K562 (cell line): ENCODE measurements around the gene SLC38A11.

Experiments used
- BCL6 ChIP-seq: fragments of 250-450 bp; sonication (Bioruptor Pico); IDR thresholded peaks from 2 replicates; pipeline ENCODE4 v1.4.0; 2020
- ETV5 ChIP-seq: sonication (generic); formaldehyde crosslinking; IDR thresholded peaks from 2 replicates; pipeline ENCODE4 v1.4.0; 2020; ENCODE audit warnings: low read depth, mild to moderate bottlenecking, missing genetic modification reagents
- GTF2F1 ChIP-seq: IDR thresholded peaks from 2 replicates; pipeline ENCODE4 v1.6.1; 2011; ENCODE audit warnings: low read depth, low read length, improper control_type of control experiment
- RNF2 ChIP-seq: sonication (generic); IDR thresholded peaks from 2 replicates; pipeline ENCODE4 v1.6.1; 2016
- ZNF174 ChIP-seq: fragments of 250-450 bp; sonication (Bioruptor Pico); IDR thresholded peaks from 2 replicates; pipeline ENCODE4 v1.4.0; 2020; ENCODE audit warnings: mild to moderate bottlenecking
- ZNF778 ChIP-seq: fragments of 450-650 bp; formaldehyde crosslinking; IDR thresholded peaks from 2 replicates; pipeline ENCODE4 v1.4.0; 2020; ENCODE audit warnings: mild to moderate bottlenecking, moderate library complexity
- TF ChIP-seq, protein P1 (sequence below), 3 experiments: IDR thresholded peaks in 2 of 3; conservative IDR thresholded peaks in 1 of 3; 2 replicates each; pipeline ENCODE4 v1.5.1; 2011 to 2012; ENCODE audit warnings: low read length in 3 of 3, mild to moderate bottlenecking in 3 of 3, control low read depth in 2 of 3, improper control_type of control experiment in 1 of 3, inconsistent platforms in 1 of 3, low read depth in 1 of 3, mixed read lengths in 1 of 3, moderate library complexity in 1 of 3; ENCODE audit not compliant: insufficient read depth in 2 of 3
- TF ChIP-seq, protein P2 (sequence below): sonication (generic); formaldehyde crosslinking; IDR thresholded peaks from 2 replicates; pipeline ENCODE4 v1.8.1; 2022; ENCODE audit warnings: missing genetic modification reagents
- TF ChIP-seq, protein P3 (sequence below): fragments of 250-450 bp; sonication (Bioruptor Pico); IDR thresholded peaks from 2 replicates; pipeline ENCODE4 v1.5.0; 2021; ENCODE audit warnings: mild to moderate bottlenecking, borderline replicate concordance
- TF ChIP-seq, protein P4 (sequence below), 2 experiments: fragments of 450-650 bp; formaldehyde crosslinking in 1 of 2; IDR thresholded peaks; 2 replicates each; pipeline versions ENCODE4 v1.4.0 to v1.6.1; 2014 to 2020; ENCODE audit warnings: mild to moderate bottlenecking in 2 of 2, borderline replicate concordance in 1 of 2, low read depth in 1 of 2

DNA sequence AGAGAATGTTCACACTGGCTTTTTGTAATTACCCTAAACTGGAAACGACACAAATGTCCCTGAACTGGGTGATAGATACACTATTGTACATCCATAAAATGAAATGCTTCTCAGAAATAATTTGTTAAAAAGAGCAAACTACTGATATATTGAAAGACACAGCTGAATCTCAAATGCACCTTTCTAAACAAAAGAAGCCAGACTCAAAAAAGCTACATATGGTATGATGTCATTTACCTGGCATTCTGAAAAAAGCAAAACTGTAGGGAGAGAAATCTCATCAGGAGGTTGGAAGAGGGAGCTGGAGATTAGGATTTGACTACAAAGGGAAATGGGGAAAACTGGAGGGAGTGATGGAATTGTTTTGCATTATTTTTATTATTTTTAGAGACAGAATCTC is 12.0 kb downstream of the SLC38A11 start:
- TF ChIP-seq ZNF174 (CRISPR knock-in tag) (no peak), ZNF778 (CRISPR knock-in tag) (no peak), ETV5 (CRISPR knock-in tag) (no peak), BCL6 (CRISPR knock-in tag) (no peak), GTF2F1 (no peak), RNF2 (no peak)
- TF ChIP-seq, protein P1, sequence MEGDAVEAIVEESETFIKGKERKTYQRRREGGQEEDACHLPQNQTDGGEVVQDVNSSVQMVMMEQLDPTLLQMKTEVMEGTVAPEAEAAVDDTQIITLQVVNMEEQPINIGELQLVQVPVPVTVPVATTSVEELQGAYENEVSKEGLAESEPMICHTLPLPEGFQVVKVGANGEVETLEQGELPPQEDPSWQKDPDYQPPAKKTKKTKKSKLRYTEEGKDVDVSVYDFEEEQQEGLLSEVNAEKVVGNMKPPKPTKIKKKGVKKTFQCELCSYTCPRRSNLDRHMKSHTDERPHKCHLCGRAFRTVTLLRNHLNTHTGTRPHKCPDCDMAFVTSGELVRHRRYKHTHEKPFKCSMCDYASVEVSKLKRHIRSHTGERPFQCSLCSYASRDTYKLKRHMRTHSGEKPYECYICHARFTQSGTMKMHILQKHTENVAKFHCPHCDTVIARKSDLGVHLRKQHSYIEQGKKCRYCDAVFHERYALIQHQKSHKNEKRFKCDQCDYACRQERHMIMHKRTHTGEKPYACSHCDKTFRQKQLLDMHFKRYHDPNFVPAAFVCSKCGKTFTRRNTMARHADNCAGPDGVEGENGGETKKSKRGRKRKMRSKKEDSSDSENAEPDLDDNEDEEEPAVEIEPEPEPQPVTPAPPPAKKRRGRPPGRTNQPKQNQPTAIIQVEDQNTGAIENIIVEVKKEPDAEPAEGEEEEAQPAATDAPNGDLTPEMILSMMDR (IDR thresholded peaks at IDR 0.05 in 2 of 3, conservative IDR thresholded peaks at IDR 0.05 in 1 of 3; ENCODE audit: insufficient read depth in 2 of 3, low read depth in 1 of 3, low read length in 3 of 3) = no peak
- TF ChIP-seq, protein P2, sequence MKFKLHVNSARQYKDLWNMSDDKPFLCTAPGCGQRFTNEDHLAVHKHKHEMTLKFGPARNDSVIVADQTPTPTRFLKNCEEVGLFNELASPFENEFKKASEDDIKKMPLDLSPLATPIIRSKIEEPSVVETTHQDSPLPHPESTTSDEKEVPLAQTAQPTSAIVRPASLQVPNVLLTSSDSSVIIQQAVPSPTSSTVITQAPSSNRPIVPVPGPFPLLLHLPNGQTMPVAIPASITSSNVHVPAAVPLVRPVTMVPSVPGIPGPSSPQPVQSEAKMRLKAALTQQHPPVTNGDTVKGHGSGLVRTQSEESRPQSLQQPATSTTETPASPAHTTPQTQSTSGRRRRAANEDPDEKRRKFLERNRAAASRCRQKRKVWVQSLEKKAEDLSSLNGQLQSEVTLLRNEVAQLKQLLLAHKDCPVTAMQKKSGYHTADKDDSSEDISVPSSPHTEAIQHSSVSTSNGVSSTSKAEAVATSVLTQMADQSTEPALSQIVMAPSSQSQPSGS = no peak
- TF ChIP-seq, protein P3, sequence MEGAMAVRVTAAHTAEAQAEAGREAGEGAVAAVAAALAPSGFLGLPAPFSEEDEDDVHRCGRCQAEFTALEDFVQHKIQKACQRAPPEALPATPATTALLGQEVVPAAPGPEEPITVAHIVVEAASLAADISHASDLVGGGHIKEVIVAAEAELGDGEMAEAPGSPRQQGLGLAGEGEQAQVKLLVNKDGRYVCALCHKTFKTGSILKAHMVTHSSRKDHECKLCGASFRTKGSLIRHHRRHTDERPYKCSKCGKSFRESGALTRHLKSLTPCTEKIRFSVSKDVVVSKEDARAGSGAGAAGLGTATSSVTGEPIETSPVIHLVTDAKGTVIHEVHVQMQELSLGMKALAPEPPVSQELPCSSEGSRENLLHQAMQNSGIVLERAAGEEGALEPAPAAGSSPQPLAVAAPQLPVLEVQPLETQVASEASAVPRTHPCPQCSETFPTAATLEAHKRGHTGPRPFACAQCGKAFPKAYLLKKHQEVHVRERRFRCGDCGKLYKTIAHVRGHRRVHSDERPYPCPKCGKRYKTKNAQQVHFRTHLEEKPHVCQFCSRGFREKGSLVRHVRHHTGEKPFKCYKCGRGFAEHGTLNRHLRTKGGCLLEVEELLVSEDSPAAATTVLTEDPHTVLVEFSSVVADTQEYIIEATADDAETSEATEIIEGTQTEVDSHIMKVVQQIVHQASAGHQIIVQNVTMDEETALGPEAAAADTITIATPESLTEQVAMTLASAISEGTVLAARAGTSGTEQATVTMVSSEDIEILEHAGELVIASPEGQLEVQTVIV (CRISPR knock-in tag) = no peak
- TF ChIP-seq, protein P4, sequence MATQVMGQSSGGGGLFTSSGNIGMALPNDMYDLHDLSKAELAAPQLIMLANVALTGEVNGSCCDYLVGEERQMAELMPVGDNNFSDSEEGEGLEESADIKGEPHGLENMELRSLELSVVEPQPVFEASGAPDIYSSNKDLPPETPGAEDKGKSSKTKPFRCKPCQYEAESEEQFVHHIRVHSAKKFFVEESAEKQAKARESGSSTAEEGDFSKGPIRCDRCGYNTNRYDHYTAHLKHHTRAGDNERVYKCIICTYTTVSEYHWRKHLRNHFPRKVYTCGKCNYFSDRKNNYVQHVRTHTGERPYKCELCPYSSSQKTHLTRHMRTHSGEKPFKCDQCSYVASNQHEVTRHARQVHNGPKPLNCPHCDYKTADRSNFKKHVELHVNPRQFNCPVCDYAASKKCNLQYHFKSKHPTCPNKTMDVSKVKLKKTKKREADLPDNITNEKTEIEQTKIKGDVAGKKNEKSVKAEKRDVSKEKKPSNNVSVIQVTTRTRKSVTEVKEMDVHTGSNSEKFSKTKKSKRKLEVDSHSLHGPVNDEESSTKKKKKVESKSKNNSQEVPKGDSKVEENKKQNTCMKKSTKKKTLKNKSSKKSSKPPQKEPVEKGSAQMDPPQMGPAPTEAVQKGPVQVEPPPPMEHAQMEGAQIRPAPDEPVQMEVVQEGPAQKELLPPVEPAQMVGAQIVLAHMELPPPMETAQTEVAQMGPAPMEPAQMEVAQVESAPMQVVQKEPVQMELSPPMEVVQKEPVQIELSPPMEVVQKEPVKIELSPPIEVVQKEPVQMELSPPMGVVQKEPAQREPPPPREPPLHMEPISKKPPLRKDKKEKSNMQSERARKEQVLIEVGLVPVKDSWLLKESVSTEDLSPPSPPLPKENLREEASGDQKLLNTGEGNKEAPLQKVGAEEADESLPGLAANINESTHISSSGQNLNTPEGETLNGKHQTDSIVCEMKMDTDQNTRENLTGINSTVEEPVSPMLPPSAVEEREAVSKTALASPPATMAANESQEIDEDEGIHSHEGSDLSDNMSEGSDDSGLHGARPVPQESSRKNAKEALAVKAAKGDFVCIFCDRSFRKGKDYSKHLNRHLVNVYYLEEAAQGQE (IDR thresholded peaks at IDR 0.05; ENCODE audit: borderline replicate concordance) = no peak
- TF ChIP-seq, protein P4 (CRISPR knock-in tag; IDR thresholded peaks at IDR 0.05; ENCODE audit: low read depth) = no peak
